Progenitor cell of endocrine pancreas (in vitro differentiated cells): ENCODE results near the gene RIMKLB. TPM values are rescaled to one million over a fixed set of nuclear protein-coding genes. Genes with fewer than 3 reads are reported as not detected.

Experiments
- DNase-seq: peaks from one replicate; pipeline ENCODE4 v3.0.0; 2021; ENCODE audit warnings: low spot score; ENCODE audit not compliant: unreplicated experiment
- H3K27ac Mint-ChIP-seq: 2 replicates; pipeline ENCODE4 v1.8.0; 2021; ENCODE audit warnings: mild to moderate bottlenecking, moderate library complexity, mixed read lengths
- H3K27me3 Mint-ChIP-seq: 2 replicates; pipeline ENCODE4 v1.8.0; 2021; ENCODE audit warnings: mixed read lengths
- H3K36me3 Mint-ChIP-seq: 2 replicates; pipeline ENCODE4 v1.8.0; 2022; ENCODE audit warnings: mixed read lengths; ENCODE audit not compliant: insufficient read depth
- H3K4me1 Mint-ChIP-seq: 2 replicates; pipeline ENCODE4 v1.8.0; 2021; ENCODE audit warnings: low read depth, mixed read lengths
- H3K4me3 Mint-ChIP-seq: 2 replicates; pipeline ENCODE4 v1.8.0; 2021; ENCODE audit warnings: low read depth, mild to moderate bottlenecking, moderate library complexity, mixed read lengths
- H3K9me3 Mint-ChIP-seq: 2 replicates; pipeline ENCODE4 v1.8.0; 2021; ENCODE audit warnings: low read depth, mixed read lengths
- long read RNA-seq: library from polyadenylated mRNA; unstranded; transcript quantifications from one replicate; pipeline ENCODE4 v2.0.0, GENCODE V29; 2020
- total RNA-seq: library from RNA; stranded (reverse); gene quantifications from 2 replicates; pipeline ENCODE4 v1.2.1, GENCODE V29; 2021
- TF ChIP-seq, protein P1 (sequence below): fragments of 200-600 bp; sonication (generic); IDR thresholded peaks from one replicate; pipeline ENCODE4 v1.5.0; 2021; ENCODE audit warnings: antibody characterized with exemption, mild to moderate bottlenecking; ENCODE audit not compliant: unreplicated experiment

RIMKLB gene, protein sequence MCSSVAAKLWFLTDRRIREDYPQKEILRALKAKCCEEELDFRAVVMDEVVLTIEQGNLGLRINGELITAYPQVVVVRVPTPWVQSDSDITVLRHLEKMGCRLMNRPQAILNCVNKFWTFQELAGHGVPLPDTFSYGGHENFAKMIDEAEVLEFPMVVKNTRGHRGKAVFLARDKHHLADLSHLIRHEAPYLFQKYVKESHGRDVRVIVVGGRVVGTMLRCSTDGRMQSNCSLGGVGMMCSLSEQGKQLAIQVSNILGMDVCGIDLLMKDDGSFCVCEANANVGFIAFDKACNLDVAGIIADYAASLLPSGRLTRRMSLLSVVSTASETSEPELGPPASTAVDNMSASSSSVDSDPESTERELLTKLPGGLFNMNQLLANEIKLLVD
- 143 and 154 TPM in 2 replicates for total RNA-seq
- long read RNA-seq, transcript RIMKLB-203 (2 exons, 1,893 nt), result minor isoform, 5 of 35 reads
- long read RNA-seq, transcript RIMKLB-205 (6 exons, 2,236 nt), result major isoform, 6 of 35 reads
- long read RNA-seq, partial matches to known transcripts, result 10 of 35 reads
- long read RNA-seq, other reads (novel, unspliced or antisense), result 12 of 35 reads

DNA sequence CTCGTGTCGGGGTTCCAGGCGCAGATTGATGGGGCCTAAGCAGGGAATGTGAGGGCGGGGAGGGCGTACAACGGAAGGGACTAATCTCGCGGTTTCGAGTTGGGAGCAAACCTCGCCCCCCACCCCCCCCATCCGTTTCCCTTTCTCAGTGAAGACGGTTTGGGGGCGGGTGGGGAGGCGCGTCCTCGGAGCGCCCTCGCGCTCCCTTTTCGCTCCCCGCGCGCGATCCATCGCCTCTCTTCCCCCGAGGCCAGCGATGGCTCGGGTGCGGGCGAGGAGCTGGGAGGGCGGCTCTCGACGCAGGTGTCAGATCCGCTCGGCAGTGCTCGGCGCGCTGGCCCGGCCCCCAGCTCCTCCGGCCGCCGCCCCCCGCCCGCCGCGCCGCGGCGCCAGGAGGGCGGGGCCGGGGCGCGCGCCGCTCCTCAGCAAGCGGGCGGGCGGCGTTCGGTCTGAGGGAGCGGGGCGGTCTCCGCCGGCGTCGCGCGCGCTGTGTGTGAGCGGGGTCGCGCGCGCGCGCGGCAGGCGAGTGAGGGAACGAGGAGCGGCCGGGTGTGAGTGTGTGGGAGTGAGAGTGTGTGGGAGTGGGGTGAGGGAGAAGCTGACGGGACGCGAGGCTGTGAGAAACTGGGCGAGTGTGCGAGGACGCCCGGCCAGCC lies at the start of gene RIMKLB:
RIMKLB (plus strand) TSS at position 516 of the 656 bp plus-strand sequence. CDS start 15,876 bp downstream, outside the sequence.
- peaks cover 44% of the 10 kb centered on the region for H3K4me1 Mint-ChIP-seq
- H3K4me3 Mint-ChIP-seq, result peak within 1 kb of the TSS; percentile 89
- DNase-seq, result peak; percentile 84
- H3K36me3 Mint-ChIP-seq, result peaks cover 6% of the 10 kb centered on the region
- TF ChIP-seq, protein P1, sequence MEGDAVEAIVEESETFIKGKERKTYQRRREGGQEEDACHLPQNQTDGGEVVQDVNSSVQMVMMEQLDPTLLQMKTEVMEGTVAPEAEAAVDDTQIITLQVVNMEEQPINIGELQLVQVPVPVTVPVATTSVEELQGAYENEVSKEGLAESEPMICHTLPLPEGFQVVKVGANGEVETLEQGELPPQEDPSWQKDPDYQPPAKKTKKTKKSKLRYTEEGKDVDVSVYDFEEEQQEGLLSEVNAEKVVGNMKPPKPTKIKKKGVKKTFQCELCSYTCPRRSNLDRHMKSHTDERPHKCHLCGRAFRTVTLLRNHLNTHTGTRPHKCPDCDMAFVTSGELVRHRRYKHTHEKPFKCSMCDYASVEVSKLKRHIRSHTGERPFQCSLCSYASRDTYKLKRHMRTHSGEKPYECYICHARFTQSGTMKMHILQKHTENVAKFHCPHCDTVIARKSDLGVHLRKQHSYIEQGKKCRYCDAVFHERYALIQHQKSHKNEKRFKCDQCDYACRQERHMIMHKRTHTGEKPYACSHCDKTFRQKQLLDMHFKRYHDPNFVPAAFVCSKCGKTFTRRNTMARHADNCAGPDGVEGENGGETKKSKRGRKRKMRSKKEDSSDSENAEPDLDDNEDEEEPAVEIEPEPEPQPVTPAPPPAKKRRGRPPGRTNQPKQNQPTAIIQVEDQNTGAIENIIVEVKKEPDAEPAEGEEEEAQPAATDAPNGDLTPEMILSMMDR, result no peak
- peak within 1 kb of the TSS; percentile 98 for H3K27ac Mint-ChIP-seq
- no peaks in the 10 kb centered on the region for H3K27me3 Mint-ChIP-seq
- H3K9me3 Mint-ChIP-seq, result no peaks in the 10 kb centered on the region

DNA sequence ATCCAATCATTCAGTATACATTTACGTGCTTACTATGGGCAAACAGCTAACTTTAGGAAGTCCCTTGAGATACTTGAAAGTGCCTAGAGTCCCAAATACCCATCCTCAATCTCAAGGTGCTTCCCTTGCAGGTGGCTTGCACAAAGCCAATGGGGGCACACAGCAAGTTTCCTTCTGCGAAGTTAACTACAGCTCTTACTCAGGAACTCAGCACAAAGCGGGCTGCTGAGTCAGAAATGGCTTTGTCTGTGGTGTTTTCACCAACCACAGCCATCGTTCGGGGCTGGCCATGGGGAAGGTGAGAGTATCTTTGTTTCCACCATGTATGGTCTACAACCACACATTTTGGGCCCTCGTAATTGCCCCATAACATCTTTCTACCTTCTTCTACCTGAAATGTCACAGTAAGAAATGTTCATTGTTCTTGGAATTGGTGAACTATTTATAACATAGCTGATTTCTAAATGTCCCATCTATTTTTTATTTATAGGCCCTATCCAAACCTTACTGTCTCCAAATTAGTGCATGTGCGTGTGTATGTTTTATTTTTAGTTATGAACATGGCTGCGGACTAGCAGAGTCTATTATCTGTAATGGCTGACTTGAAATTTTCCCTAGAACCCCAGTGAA lies 49.1 kb upstream of the RIMKLB start:
- DNase-seq, result no peak
- H3K36me3 Mint-ChIP-seq, result no peaks in the 10 kb centered on the region

DNA sequence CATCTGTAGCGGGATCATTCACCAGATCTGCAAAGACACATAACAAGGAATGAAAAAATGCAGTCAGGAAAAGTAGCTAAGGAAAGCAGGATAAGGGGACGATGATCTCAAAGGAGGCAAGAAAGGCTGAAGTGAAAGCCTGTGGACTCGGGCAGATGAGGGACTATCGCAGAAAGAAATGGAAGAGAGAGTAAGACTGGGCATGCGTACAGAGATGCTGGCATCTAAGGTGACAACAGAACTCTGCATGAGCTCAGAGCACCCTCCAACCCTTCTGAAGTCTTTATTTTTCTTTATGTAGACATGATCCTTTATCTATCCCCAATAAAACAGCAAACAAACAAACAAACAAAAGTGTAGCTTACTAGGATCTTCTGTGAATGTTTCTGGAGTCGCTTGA lies 42.4 kb upstream of the RIMKLB start:
- TF ChIP-seq, protein P1, result no peak
- Mint-ChIP-seq H3K4me1 (peaks cover 2% of the 10 kb centered on the region), H3K4me3 (no peak overlapping the region), H3K9me3 (no peaks in the 10 kb centered on the region), H3K27ac (no peak overlapping the region), H3K27me3 (peaks cover under 1% of the 10 kb centered on the region), H3K36me3 (no peaks in the 10 kb centered on the region)
- DNase-seq, result no peak

More for the DNA sequence above, 49.1 kb upstream of the RIMKLB start:
- H3K27me3 Mint-ChIP-seq, result peaks cover 11% of the 10 kb centered on the region
- no peaks in the 10 kb centered on the region for H3K9me3 Mint-ChIP-seq
- H3K27ac Mint-ChIP-seq, result no peak overlapping the region
- H3K4me3 Mint-ChIP-seq, result no peak overlapping the region
- H3K4me1 Mint-ChIP-seq, result peaks cover 3% of the 10 kb centered on the region
- TF ChIP-seq, protein P1, result no peak

DNA sequence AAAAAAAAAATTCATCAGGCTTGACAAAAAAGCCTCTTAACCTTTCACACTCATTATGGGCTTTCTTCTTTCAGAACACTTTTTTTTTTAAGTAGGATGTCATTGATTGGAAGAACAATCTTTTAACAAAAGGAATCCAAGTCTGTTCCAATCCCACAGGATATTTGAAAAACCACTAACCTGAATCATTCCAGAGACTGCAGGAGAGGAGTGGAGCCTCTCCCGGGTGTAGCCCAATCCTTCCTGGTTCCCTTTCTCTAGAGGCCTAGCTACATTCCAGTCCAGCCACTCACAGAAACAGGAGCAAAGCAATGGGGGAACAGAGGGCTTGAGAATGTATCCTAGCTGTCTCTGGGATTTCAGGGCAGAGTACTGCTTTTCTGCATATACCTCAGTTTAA lies 39.4 kb upstream of the RIMKLB start:
- no peak overlapping the region for H3K4me3 Mint-ChIP-seq
- no peak for DNase-seq
- H3K36me3 Mint-ChIP-seq, result no peaks in the 10 kb centered on the region
- TF ChIP-seq, protein P1, result no peak
- peak overlapping the region; percentile 6 for H3K27ac Mint-ChIP-seq
- H3K4me1 Mint-ChIP-seq, result peaks cover 4% of the 10 kb centered on the region
- H3K27me3 Mint-ChIP-seq, result no peaks in the 10 kb centered on the region
- no peaks in the 10 kb centered on the region for H3K9me3 Mint-ChIP-seq

DNA sequence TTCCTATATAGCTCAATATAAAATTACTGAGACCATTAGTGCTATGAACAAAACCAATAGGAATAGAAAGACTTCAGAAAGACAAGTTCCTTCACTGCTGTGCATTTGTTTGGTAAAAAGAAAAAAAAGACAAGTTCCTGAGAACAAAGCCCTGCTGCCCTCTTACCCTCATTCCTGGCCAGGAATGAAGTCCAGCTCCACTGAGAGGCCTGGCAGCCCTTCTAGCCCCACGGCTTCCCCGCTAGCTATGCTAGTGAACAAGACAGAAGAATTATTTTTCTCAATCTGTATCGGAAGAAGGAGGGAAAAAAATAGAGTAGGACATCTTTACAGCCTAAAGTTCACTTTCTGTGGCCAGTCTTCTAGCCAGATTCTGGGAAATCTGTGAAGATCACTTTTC lies 36.8 kb upstream of the RIMKLB start:
- Mint-ChIP-seq H3K4me3 (no peak overlapping the region), H3K9me3 (no peaks in the 10 kb centered on the region), H3K27me3 (peaks cover 4% of the 10 kb centered on the region), H3K36me3 (no peaks in the 10 kb centered on the region), H3K27ac (no peak overlapping the region), H3K4me1 (peaks cover 4% of the 10 kb centered on the region)
- DNase-seq, result no peak
- TF ChIP-seq, protein P1, result no peak
